Nephron progenitor cell (in vitro differentiated cells): ENCODE measurements around the gene STOM.

ENCODE experiments used
- DNase-seq: peaks from one replicate; pipeline ENCODE4 v3.0.0; 2021
- H3K27ac Mint-ChIP-seq: 2 replicates; pipeline ENCODE4 v1.8.0; 2021; ENCODE audit warnings: mild to moderate bottlenecking, moderate library complexity, mixed read lengths
- H3K27me3 Mint-ChIP-seq: 2 replicates; pipeline ENCODE4 v1.8.0; 2021; ENCODE audit warnings: mild to moderate bottlenecking, low read depth, mixed read lengths; ENCODE audit not compliant: poor library complexity
- H3K36me3 Mint-ChIP-seq: 2 replicates; pipeline ENCODE4 v1.8.0; 2021; ENCODE audit warnings: low read depth, mixed read lengths
- H3K4me1 Mint-ChIP-seq: 2 replicates; pipeline ENCODE4 v1.8.0; 2021; ENCODE audit warnings: mixed read lengths
- H3K4me3 Mint-ChIP-seq: 2 replicates; pipeline ENCODE4 v1.8.0; 2021; ENCODE audit warnings: mild to moderate bottlenecking, moderate library complexity, mixed read lengths
- H3K9me3 Mint-ChIP-seq: 2 replicates; pipeline ENCODE4 v1.8.0; 2021; ENCODE audit warnings: mild to moderate bottlenecking, moderate library complexity, mixed read lengths
- TF ChIP-seq, protein P1 (sequence below): fragments of 200-600 bp; sonication (generic); IDR thresholded peaks from 2 replicates; pipeline ENCODE4 v1.5.0; 2021; ENCODE audit warnings: antibody characterized with exemption

STOM gene

GRCh38 chr9:121368138-121368522, 1.9 kb downstream of the STOM start:
- H3K36me3 Mint-ChIP-seq, result peaks cover 4% of the 10 kb centered on the region
- DNase-seq, result no peak
- peaks cover 36% of the 10 kb centered on the region for H3K27me3 Mint-ChIP-seq
- no peak overlapping the region for H3K27ac Mint-ChIP-seq
- TF ChIP-seq, protein P1, sequence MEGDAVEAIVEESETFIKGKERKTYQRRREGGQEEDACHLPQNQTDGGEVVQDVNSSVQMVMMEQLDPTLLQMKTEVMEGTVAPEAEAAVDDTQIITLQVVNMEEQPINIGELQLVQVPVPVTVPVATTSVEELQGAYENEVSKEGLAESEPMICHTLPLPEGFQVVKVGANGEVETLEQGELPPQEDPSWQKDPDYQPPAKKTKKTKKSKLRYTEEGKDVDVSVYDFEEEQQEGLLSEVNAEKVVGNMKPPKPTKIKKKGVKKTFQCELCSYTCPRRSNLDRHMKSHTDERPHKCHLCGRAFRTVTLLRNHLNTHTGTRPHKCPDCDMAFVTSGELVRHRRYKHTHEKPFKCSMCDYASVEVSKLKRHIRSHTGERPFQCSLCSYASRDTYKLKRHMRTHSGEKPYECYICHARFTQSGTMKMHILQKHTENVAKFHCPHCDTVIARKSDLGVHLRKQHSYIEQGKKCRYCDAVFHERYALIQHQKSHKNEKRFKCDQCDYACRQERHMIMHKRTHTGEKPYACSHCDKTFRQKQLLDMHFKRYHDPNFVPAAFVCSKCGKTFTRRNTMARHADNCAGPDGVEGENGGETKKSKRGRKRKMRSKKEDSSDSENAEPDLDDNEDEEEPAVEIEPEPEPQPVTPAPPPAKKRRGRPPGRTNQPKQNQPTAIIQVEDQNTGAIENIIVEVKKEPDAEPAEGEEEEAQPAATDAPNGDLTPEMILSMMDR, result no peak
- peak overlapping the region; percentile 52 for H3K4me3 Mint-ChIP-seq
- H3K4me1 Mint-ChIP-seq, result peaks cover 17% of the 10 kb centered on the region
- peaks cover 5% of the 10 kb centered on the region for H3K9me3 Mint-ChIP-seq

DNA sequence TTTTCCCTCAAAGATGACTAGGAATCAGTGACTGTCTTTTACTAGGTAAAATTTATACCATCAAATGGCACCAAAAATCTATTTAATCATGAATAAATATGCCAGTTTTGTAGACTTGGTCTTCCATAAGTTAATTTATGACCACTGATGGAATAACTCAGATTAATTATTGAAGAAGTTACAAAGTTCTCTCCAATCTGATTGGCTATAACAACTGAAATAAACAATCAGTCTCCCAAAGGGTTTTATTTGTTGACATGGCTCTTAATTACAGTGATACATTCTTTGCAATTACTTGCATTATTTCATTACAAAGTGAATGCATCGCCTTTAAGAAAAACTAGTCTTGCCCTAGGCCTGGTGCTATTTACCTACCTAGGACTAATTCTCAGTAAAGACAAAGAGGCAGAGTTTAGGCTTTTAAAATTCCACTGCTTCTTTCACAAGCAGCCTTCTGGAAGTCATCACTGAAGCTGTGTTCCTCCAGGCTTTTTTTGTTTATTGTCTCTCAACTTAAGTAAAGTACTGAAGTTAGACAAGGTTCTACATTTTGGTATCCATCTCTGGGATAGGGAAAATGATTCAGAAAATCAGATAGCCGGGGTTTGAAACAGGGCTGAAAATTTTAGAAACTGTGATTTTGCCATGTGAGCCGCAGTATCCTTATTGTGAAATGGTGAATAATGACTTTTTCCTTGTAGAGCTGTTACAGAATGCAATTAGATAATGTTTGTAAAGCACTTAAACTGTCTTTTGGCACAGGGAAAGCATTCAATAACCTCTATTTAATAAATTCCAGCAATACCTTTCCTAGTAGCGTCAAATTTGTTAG, 2.5 kb downstream of the STOM start:
- Mint-ChIP-seq H3K9me3 (peaks cover 5% of the 10 kb centered on the region), H3K27me3 (peaks cover 36% of the 10 kb centered on the region), H3K4me3 (no peak overlapping the region), H3K4me1 (peaks cover 20% of the 10 kb centered on the region), H3K36me3 (peaks cover 4% of the 10 kb centered on the region), H3K27ac (no peak overlapping the region)
- no peak for DNase-seq
- TF ChIP-seq, protein P1, result no peak

DNA sequence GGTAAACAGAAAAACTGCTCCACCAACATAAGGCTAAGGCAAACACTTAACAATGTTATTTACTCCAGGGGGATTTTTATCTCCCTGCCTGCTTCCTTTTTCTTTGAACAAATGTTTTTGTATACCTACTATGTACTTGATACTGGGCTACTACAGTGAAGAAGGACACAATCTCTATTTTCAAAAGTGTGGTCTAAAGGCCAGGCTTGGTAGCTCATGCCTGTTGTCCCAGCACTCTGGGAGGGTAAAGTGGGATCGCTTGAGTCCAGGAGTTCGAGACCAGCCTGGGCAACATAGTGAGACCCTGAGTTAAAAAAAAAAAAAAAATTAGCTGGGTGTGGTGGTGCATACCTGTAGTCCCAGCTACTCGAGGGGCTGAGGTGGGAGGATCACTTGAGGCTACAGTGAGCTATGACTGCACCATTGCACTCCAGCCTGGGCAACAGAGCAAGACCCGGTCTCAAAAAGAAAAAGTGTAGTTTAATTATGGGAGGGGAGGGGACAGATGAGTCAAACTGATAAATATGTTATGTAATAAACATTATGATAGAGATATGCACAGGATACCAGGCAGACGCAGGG, 3.3 kb downstream of the STOM start:
- Mint-ChIP-seq H3K9me3 (peaks cover 5% of the 10 kb centered on the region), H3K36me3 (peaks cover 4% of the 10 kb centered on the region), H3K4me1 (peaks cover 21% of the 10 kb centered on the region), H3K27ac (no peak overlapping the region), H3K27me3 (peaks cover 34% of the 10 kb centered on the region), H3K4me3 (no peak overlapping the region)
- no peak for DNase-seq
- TF ChIP-seq, protein P1, result no peak

GRCh38 chr9:121365564-121365963, 4.5 kb downstream of the STOM start:
- H3K4me3 Mint-ChIP-seq, result no peak overlapping the region
- H3K36me3 Mint-ChIP-seq, result peaks cover 4% of the 10 kb centered on the region
- H3K4me1 Mint-ChIP-seq, result peaks cover 21% of the 10 kb centered on the region
- no peak overlapping the region for H3K27ac Mint-ChIP-seq
- TF ChIP-seq, protein P1, result no peak
- peaks cover 5% of the 10 kb centered on the region for H3K9me3 Mint-ChIP-seq
- no peak for DNase-seq
- peaks cover 34% of the 10 kb centered on the region for H3K27me3 Mint-ChIP-seq

DNA sequence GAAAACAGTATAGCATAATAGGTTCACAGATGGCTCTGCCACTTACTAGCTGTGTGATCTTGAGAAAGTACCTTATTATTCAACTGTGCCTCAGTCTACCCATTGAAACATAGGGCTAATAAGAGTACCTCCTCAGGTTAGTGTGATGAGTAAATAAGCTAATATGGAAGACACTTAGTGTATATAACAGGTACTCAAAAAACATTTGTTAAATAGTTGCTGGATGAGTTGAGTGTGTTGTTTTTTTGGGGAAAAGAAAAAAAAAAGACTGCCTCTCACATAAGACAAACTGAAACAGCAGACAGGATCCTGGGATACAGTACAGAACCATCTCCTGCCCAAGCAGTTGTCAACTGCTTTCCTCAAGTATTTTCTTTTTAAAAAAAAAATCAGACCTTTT, 5.2 kb downstream of the STOM start:
- Mint-ChIP-seq H3K36me3 (no peaks in the 10 kb centered on the region), H3K9me3 (no peaks in the 10 kb centered on the region), H3K27ac (no peak overlapping the region), H3K27me3 (peaks cover 28% of the 10 kb centered on the region), H3K4me1 (peaks cover 16% of the 10 kb centered on the region), H3K4me3 (no peak overlapping the region)
- TF ChIP-seq, protein P1, result no peak
- DNase-seq, result no peak
